Ishikawa (cell line): ENCODE results near the gene ALOX5.

ENCODE experiments used
- EP300 ChIP-seq: IDR thresholded peaks from 2 replicates; pipeline ENCODE4 v1.6.1; 2012; ENCODE audit warnings: borderline replicate concordance
- MAX ChIP-seq: IDR thresholded peaks from 2 replicates; pipeline ENCODE4 v1.6.1; 2012
- TEAD4 ChIP-seq: IDR thresholded peaks from 2 replicates; pipeline ENCODE4 v1.6.1; 2012
- YY1 ChIP-seq: IDR thresholded peaks from 2 replicates; pipeline ENCODE4 v1.6.1; 2012; ENCODE audit warnings: low read depth

- TF ChIP-seq TEAD4 (no peak), YY1 (no peak), MAX (no peak), EP300 (no peak)
Observed at GRCh38 chr10:45438466-45439090, 64.6 kb downstream of the ALOX5 start.
